GM19328 (cell line): ENCODE data around the gene C1orf21.

Source experiments
- ATAC-seq: cut with Tn5 transposase; IDR thresholded peaks from one replicate; pipeline ENCODE4 v1.9.1; 2021; ENCODE audit warnings: mild to moderate bottlenecking, moderate library complexity; ENCODE audit not compliant: unreplicated experiment

C1orf21 gene

GRCh38 chr1:184620469-184620868 is 233.6 kb downstream of the C1orf21 start:
- no peak for ATAC-seq

- no peak for ATAC-seq
Observed at GRCh38 chr1:184621260-184621659, 234.4 kb downstream of the C1orf21 start.

GRCh38 chr1:184622136-184622823 is 235.5 kb downstream of the C1orf21 start:
- ATAC-seq: no peak

- ATAC-seq: no peak
Observed at GRCh38 chr1:184623404-184623803, 236.6 kb downstream of the C1orf21 start.

- ATAC-seq: no peak
Observed at GRCh38 chr1:184624051-184624450, 237.2 kb downstream of the C1orf21 start.

- no peak for ATAC-seq
Observed at GRCh38 chr1:184624626-184625025, 237.8 kb downstream of the C1orf21 start.

GRCh38 chr1:184625271-184625670 is 238.4 kb downstream of the C1orf21 start:
- no peak for ATAC-seq

- no peak for ATAC-seq
Observed at GRCh38 chr1:184626076-184627006, 239.5 kb downstream of the C1orf21 start.

- ATAC-seq: no peak
Observed at GRCh38 chr1:184627007-184627341, 240.1 kb downstream of the C1orf21 start.

GRCh38 chr1:184629266-184629665 is 242.4 kb downstream of the C1orf21 start:
- ATAC-seq: no peak

GRCh38 chr1:184630679-184631060 is 243.8 kb downstream of the C1orf21 start:
- ATAC-seq: no peak

- no peak for ATAC-seq
Observed at GRCh38 chr1:184632415-184633175, 245.8 kb downstream of the C1orf21 start.

- no peak for ATAC-seq
Observed at GRCh38 chr1:184633785-184634184, 247.0 kb downstream of the C1orf21 start.

GRCh38 chr1:184634296-184634695 is 247.5 kb downstream of the C1orf21 start:
- ATAC-seq: no peak

- ATAC-seq: no peak
Observed at GRCh38 chr1:184635347-184635979, 248.6 kb downstream of the C1orf21 start.

- no peak for ATAC-seq
Observed at GRCh38 chr1:184635980-184636431, 249.2 kb downstream of the C1orf21 start.

- ATAC-seq: no peak
Observed at GRCh38 chr1:184637664-184638240, 250.9 kb downstream of the C1orf21 start.

- ATAC-seq: no peak
Observed at GRCh38 chr1:184639205-184639604, 252.4 kb downstream of the C1orf21 start.

- ATAC-seq: no peak
Observed at GRCh38 chr1:184640505-184640904, 253.7 kb downstream of the C1orf21 start.

GRCh38 chr1:184641894-184642293 is 255.1 kb downstream of the C1orf21 start:
- ATAC-seq: no peak

GRCh38 chr1:184643661-184644060 is 256.8 kb downstream of the C1orf21 start:
- no peak for ATAC-seq
